Tibial artery (tissue), 4 donors: ENCODE results near the gene ZEB1.
"Not testable (repeated sequence)": the region's sequence is repeated elsewhere in the genome, so short reads cannot be mapped to it uniquely, and the experiment has no call there.

Experiments
- DNase-seq, 2 donors: peaks; one replicate each; pipeline ENCODE4 v3.0.0-alpha.2; 2019
- H3K27ac ChIP-seq, 2 donors: fragments of 200-600 bp; sonication (generic) in 1 of 2; 1 replicate in 1 of 2; 2 replicates in 1 of 2; pipeline ENCODE4 v1.5.1; 2018 to 2019; ENCODE audit warnings: mild to moderate bottlenecking in 1 of 2
- H3K27me3 ChIP-seq, 2 donors: fragments of 200-600 bp; sonication (generic) in 1 of 2; one replicate each; pipeline versions ENCODE4 v1.5.1 to v1.6.0; 2016 to 2019
- H3K36me3 ChIP-seq, 3 donors: fragments of 200-600 bp; sonication (generic) in 2 of 3; one replicate each; pipeline ENCODE4 v1.5.1; 2016 to 2019; ENCODE audit warnings: mild to moderate bottlenecking in 2 of 3
- H3K4me1 ChIP-seq, 4 donors: fragments of 200-600 bp; sonication (generic) in 2 of 4; 1 replicate in 3 of 4; 2 replicates in 1 of 4; pipeline ENCODE4 v1.5.1; 2016 to 2019
- H3K4me3 ChIP-seq, 2 donors: fragments of 200-600 bp; sonication (generic) in 1 of 2; 1 replicate in 1 of 2; 2 replicates in 1 of 2; pipeline ENCODE4 v1.5.1; 2018 to 2019; ENCODE audit warnings: mild to moderate bottlenecking in 2 of 2
- H3K9me3 ChIP-seq, 3 donors: fragments of 200-600 bp; sonication (generic) in 1 of 3; one replicate each; pipeline ENCODE4 v1.5.1; 2016 to 2019
- intact Hi-C: fragments of 100-400 bp; cut with DNase I; formaldehyde crosslinking; loops from one replicate; pipeline ENCODE4 v1.15.0; 2023; ENCODE audit warnings: low total_unique reads
- TF ChIP-seq, protein P1 (sequence below), 2 experiments: fragments of 200-600 bp in 1 of 2; fragments of 450-650 bp in 1 of 2; IDR thresholded peaks; one replicate each; pipeline ENCODE4 v1.5.1; 2017 to 2019; ENCODE audit warnings: antibody characterized with exemption in 2 of 2, mild to moderate bottlenecking in 1 of 2, moderate library complexity in 1 of 2

The ZEB1 gene

DNA sequence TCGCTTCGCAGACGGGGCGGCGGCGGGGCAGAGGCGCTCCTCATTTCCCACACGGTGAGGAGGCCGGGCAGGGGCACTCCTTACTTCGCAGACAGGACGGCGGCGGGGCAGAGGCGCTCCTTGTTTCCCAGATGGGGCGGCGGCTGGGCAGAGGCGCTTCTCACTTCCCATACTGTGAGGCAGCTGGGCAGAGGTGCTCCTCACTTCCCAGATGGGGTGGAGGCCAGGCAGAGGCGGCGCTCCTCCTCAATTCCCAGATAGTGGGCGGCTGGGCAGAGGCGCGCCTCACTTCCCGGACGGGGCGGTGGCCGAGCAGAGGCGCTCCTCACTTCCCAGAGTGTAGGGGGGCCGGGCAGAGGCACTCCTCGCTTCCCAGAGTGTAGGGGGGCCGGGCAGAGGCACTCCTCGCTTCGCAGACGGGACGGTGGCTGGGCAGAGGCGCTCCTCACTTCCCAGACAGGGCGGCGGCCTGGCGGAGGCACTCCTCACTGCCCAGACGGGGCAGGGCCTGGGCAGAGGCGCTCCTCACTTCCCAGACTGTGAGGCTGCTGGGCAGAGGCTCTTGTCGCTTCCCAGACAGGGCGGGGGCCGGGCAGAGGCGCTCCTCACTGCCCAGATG, 43.1 kb downstream of the ZEB1 start:
- H3K27ac ChIP-seq, result no peak overlapping the region
- H3K4me1 ChIP-seq, result peaks cover 0 to 32% (median 14%) of the 10 kb centered on the region in 4 donors
- H3K27me3 ChIP-seq, result no peaks in the 10 kb centered on the region
- no peak overlapping the region for H3K4me3 ChIP-seq
- peaks cover 0 to 16% (median 15%) of the 10 kb centered on the region in 3 donors for H3K36me3 ChIP-seq
- peak in 1 of 2 donors; percentile 64 for DNase-seq
- H3K9me3 ChIP-seq, result no peaks in the 10 kb centered on the region
- TF ChIP-seq, protein P1, sequence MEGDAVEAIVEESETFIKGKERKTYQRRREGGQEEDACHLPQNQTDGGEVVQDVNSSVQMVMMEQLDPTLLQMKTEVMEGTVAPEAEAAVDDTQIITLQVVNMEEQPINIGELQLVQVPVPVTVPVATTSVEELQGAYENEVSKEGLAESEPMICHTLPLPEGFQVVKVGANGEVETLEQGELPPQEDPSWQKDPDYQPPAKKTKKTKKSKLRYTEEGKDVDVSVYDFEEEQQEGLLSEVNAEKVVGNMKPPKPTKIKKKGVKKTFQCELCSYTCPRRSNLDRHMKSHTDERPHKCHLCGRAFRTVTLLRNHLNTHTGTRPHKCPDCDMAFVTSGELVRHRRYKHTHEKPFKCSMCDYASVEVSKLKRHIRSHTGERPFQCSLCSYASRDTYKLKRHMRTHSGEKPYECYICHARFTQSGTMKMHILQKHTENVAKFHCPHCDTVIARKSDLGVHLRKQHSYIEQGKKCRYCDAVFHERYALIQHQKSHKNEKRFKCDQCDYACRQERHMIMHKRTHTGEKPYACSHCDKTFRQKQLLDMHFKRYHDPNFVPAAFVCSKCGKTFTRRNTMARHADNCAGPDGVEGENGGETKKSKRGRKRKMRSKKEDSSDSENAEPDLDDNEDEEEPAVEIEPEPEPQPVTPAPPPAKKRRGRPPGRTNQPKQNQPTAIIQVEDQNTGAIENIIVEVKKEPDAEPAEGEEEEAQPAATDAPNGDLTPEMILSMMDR (IDR thresholded peaks at IDR 0.05), result no peak
- intact Hi-C loops, result no loop called here

DNA sequence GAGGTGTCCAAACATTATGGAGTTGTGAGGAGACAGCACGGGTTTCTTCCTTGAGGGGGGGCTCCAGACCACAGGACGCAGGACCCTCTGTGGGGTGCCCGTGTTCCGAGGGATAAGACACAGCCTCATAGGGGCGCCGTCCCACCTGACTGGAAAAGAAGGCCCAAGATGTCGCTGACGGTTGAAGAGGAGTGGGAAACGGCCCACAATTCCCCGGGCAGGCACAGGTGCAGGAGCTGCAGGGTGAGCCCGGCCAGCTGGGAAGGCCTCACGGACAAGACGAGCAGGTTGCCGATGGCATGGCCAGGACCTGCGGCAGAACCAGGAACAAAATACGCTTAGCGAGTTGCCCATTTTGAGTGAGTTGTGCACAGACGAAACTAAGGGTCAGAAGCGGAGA, 44.7 kb downstream of the ZEB1 start:
- H3K9me3 ChIP-seq, H3K27ac ChIP-seq, H3K27me3 ChIP-seq, H3K4me3 ChIP-seq, intact Hi-C loops: not testable (repeated sequence)
- H3K4me1 ChIP-seq, result peaks cover 0 to 18% (median 14%) of the 10 kb centered on the region in 4 donors
- peak in 1 of 2 donors; percentile 64 for DNase-seq
- peaks cover 0 to 16% (median 15%) of the 10 kb centered on the region in 3 donors for H3K36me3 ChIP-seq

DNA sequence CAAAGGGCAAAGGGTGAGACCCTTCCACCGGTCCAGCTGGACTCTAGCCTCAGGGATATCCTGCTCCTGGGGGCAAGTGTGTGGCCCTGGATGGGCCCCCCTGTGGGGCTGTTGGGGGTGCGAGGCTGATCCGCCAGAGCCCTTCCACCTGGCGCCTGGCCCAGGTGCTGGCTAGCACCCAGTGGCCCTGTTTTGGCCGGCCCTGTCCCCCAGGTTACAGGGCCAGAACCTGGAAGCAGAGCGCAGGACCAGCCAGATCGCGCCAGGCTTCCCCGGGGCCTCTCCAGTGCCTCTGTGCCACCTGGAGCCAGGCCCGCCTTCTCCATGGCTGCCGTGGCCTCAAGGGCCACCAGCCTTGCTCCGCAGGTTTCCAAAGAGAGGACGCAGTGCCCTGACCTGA, 45.2 kb downstream of the ZEB1 start:
- H3K9me3 ChIP-seq, intact Hi-C loops, H3K27ac ChIP-seq, H3K27me3 ChIP-seq, DNase-seq, H3K4me3 ChIP-seq: not testable (repeated sequence)
- H3K4me1 ChIP-seq, result peaks cover 0 to 13% (median 9%) of the 10 kb centered on the region in 4 donors
- peaks cover 0 to 16% (median 15%) of the 10 kb centered on the region in 3 donors for H3K36me3 ChIP-seq

DNA sequence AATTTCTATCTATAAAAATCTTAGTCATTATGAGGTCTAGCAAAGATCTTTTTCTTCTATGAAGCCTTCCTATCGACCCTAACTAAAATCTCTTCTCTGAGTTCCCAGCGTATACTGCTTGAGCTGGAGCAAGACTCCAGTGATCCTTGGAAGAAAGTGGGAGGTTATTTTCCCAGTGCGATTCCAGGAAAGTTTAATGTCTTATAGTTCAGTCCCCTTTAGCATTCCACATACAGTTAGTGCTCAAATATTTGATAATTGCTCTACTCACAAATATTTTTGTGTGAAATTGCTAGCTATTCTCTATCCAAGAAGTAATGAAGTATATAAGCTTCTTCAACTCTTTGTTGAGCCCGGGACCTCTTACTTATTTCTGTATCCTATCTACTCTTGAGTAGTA, 47.7 kb downstream of the ZEB1 start:
- TF ChIP-seq, protein P1 (IDR thresholded peaks at IDR 0.05), result no peak
- Histone ChIP-seq H3K36me3 (peaks cover 0 to 9% (median 9%) of the 10 kb centered on the region in 3 donors), H3K27ac (no peak overlapping the region), H3K4me1 (peaks cover 0 to 10% (median 0%) of the 10 kb centered on the region in 4 donors), H3K4me3 (no peak overlapping the region), H3K9me3 (no peaks in the 10 kb centered on the region), H3K27me3 (no peaks in the 10 kb centered on the region)
- DNase-seq, result no peak
- intact Hi-C loops, result no loop called here

DNA sequence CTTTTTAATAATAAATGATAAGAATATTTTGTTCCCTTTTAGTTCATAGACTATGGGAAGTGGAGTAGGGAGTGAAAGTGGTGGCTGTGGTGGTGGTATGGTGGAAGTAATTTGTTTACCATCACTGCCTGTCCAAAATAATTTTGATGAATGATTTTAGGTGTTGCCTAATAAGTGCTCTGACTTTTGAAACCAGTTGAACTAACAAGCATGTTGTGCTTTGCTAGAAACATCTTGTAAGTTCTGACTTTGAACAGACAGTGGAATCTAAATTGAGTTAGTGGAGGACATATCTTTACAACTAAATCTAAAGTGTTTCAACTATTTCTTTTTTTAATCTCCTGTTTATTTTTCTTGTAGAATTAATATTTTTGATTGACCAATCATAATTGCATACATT, 49.7 kb downstream of the ZEB1 start:
- intact Hi-C loops, result no loop called here
- no peaks in the 10 kb centered on the region for H3K9me3 ChIP-seq
- H3K27ac ChIP-seq, result no peak overlapping the region
- no peaks in the 10 kb centered on the region for H3K27me3 ChIP-seq
- no peaks in the 10 kb centered on the region for H3K36me3 ChIP-seq
- TF ChIP-seq, protein P1 (IDR thresholded peaks at IDR 0.05), result no peak
- DNase-seq, result no peak
- H3K4me1 ChIP-seq, result peaks cover 0 to 15% (median 0%) of the 10 kb centered on the region in 4 donors
- no peak overlapping the region for H3K4me3 ChIP-seq

DNA sequence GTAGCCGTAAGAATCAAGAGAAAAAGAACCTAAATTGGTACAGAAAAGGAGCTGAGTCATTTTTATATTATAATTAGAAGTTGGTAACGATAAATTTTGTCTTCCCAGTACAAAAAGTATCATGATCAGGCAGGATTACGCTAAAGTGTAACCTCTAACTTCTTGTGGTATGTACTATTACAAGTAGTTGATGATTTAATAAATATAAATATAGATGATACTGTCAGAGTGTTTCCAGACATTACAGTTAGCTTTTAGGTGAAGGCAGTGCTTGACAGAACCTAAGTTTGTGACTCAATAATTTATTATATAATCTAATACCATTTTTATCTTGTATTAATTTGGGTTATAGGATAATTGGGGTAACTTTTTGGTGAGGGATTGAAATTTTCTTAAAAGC, 53.4 kb downstream of the ZEB1 start:
- Histone ChIP-seq H3K4me1 (peaks cover 0 to 32% (median 0%) of the 10 kb centered on the region in 4 donors), H3K27me3 (no peaks in the 10 kb centered on the region), H3K4me3 (no peak overlapping the region), H3K36me3 (no peaks in the 10 kb centered on the region), H3K9me3 (no peaks in the 10 kb centered on the region), H3K27ac (no peak overlapping the region)
- intact Hi-C loops, result no loop called here
- TF ChIP-seq, protein P1 (IDR thresholded peaks at IDR 0.05), result no peak
- DNase-seq, result no peak
